K562 (cell line): Measurements from ENCODE around the gene NRTN. TPM values are rescaled to one million over a fixed set of nuclear protein-coding genes. Genes with fewer than 3 reads are reported as not detected.

Experiments
- CHD4 ChIP-seq: fragments of 200-600 bp; sonication (generic); IDR thresholded peaks from 3 replicates; pipeline ENCODE4 v1.6.1; 2012; ENCODE audit warnings: low read depth, mild to moderate bottlenecking, mixed read lengths, low read length, inconsistent platforms; ENCODE audit not compliant: insufficient read depth, insufficient replicate concordance, poor library complexity, severe bottlenecking
- DACH1 ChIP-seq: fragments of 450-650 bp; IDR thresholded peaks from 2 replicates; pipeline ENCODE4 v1.6.1; 2018; ENCODE audit not compliant: partially characterized antibody
- ZBTB40 ChIP-seq, 2 experiments: fragments of 450-650 bp in 1 of 2; sonication (generic) in 1 of 2; formaldehyde crosslinking in 1 of 2; IDR thresholded peaks; 2 replicates each; pipeline versions ENCODE4 v1.7.1 to v1.9.0; 2016 to 2022; ENCODE audit warnings: inconsistent platforms in 1 of 2, mild to moderate bottlenecking in 1 of 2, missing genetic modification reagents in 1 of 2
- ZNF165 ChIP-seq: fragments of 250-450 bp; sonication (Bioruptor Pico); IDR thresholded peaks from 2 replicates; pipeline ENCODE4 v1.4.0; 2020; ENCODE audit warnings: borderline replicate concordance
- polyA plus RNA-seq, 8 experiments: library from polyadenylated mRNA; depleted of rRNA in 4 of 8; stranded (reverse) in 5 of 8; unstranded in 3 of 8; fragments of >200 nt; fragmentation: Nextera tagmentation in 2 of 8; fragmentation: Illumina TruSeq in 1 of 8; extraction: Ambion mirVana in 2 of 8; extraction: Trizol in 1 of 8; gene quantifications; 2 replicates each; pipeline versions ENCODE4 v1.2.1 to v1.2.3, GENCODE V29; 2011 to 2014; ENCODE audit warnings: inconsistent platforms in 1 of 8, missing spikeins in 1 of 8
- total RNA-seq, 7 experiments: library from RNA; depleted of rRNA in 6 of 7; stranded (reverse); fragments of >200 nt in 6 of 7; fragmentation: Illumina TruSeq in 2 of 7; extraction: Trizol in 2 of 7; gene quantifications; 2 replicates each; pipeline versions ENCODE4 v1.2.1 to v1.2.3, GENCODE V29; 2011 to 2021; ENCODE audit warnings: low replicate concordance in 1 of 7
- TF ChIP-seq, protein P1 (sequence below): fragments of 450-650 bp; formaldehyde crosslinking; IDR thresholded peaks from 2 replicates; pipeline ENCODE4 v1.4.0; 2022; ENCODE audit warnings: mild to moderate bottlenecking, moderate library complexity

Gene NRTN
- total and polyA plus RNA-seq, 9 of the 15 experiments (the other 6 are each of a cell fraction or from before 2014, with no cell fraction given) = 0.62 to 8.1 (median 1.6) TPM; not detected in 2

GRCh38 chr19:5804516-5805461, at the start of gene NRTN (continued):
- TF ChIP-seq ZBTB40 (IDR thresholded peaks at IDR 0.05) (no peak), ZBTB40 (CRISPR knock-in tag; IDR thresholded peaks at IDR 0.05) (no peak), CHD4 (peak; percentile 23), DACH1 (no peak), ZNF165 (CRISPR knock-in tag) (no peak)
- TF ChIP-seq, protein P1, sequence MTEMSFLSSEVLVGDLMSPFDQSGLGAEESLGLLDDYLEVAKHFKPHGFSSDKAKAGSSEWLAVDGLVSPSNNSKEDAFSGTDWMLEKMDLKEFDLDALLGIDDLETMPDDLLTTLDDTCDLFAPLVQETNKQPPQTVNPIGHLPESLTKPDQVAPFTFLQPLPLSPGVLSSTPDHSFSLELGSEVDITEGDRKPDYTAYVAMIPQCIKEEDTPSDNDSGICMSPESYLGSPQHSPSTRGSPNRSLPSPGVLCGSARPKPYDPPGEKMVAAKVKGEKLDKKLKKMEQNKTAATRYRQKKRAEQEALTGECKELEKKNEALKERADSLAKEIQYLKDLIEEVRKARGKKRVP (CRISPR knock-in tag) = no peak
